GM20000 (cell line): ENCODE measurements around the gene RAP2A.

ENCODE experiments used
- DNase-seq: peaks from one replicate; pipeline ENCODE4 v3.0.0; 2012; ENCODE audit warnings: low spot score
- CTCF ChIP-seq: IDR thresholded peaks from 2 replicates; pipeline ENCODE4 v1.5.1; 2012; ENCODE audit warnings: mild to moderate bottlenecking, control low read depth; ENCODE audit errors: extremely low read depth, missing control alignments

The RAP2A gene

GRCh38 chr13:97506511-97506910 is 72.5 kb downstream of the RAP2A start:
- no peak for TF ChIP-seq CTCF
- DNase-seq = no peak

GRCh38 chr13:97512732-97513131 is 78.8 kb downstream of the RAP2A start:
- DNase-seq = no peak
- TF ChIP-seq CTCF = no peak

- DNase-seq = no peak
- no peak for TF ChIP-seq CTCF
Observed at GRCh38 chr13:97515643-97516042, 81.7 kb downstream of the RAP2A start.

GRCh38 chr13:97517967-97518366 is 84.0 kb downstream of the RAP2A start:
- no peak for DNase-seq
- TF ChIP-seq CTCF = no peak
